Astrocyte (in vitro differentiated cells and primary cell): Measurements from ENCODE around the gene CCT8. TPM values are rescaled to one million over a fixed set of nuclear protein-coding genes. Genes with fewer than 3 reads are reported as not detected.
A peak's percentile ranks its signal among the peaks of the same experiment; 100 is the strongest.

Experiments used
- DNase-seq: peaks from one replicate; pipeline ENCODE4 v3.0.0-alpha.2; 2010; ENCODE audit warnings: low read depth
- FAIRE-seq: peaks from 2 replicates; lab custom pipeline; 2011; peaks lifted over from hg19 to GRCh38; lab: Jason Lieb, UNC
- H2AFZ ChIP-seq: 2 replicates; pipeline ENCODE4 v1.6.0; 2012; ENCODE audit warnings: low read depth, low read length, inconsistent platforms
- H3K27ac ChIP-seq: 2 replicates; pipeline ENCODE4 v1.5.1; 2011; ENCODE audit warnings: low read depth, low read length, inconsistent platforms
- H3K27me3 ChIP-seq: 2 replicates; pipeline ENCODE4 v1.6.0; 2011; ENCODE audit warnings: low read length, inconsistent platforms; ENCODE audit not compliant: insufficient read depth
- H3K36me3 ChIP-seq: 2 replicates; pipeline ENCODE4 v1.5.1; 2011; ENCODE audit warnings: low read length, inconsistent platforms; ENCODE audit not compliant: insufficient read depth
- H3K4me1 ChIP-seq: 2 replicates; pipeline ENCODE4 v1.5.1; 2011; ENCODE audit warnings: low read length, inconsistent platforms; ENCODE audit not compliant: insufficient read depth
- H3K4me2 ChIP-seq: 2 replicates; pipeline ENCODE4 v1.6.0; 2012; ENCODE audit warnings: low read length, inconsistent platforms
- H3K4me3 ChIP-seq: 2 replicates; pipeline ENCODE4 v1.5.1; 2011; ENCODE audit warnings: low read depth, mild to moderate bottlenecking, low read length, inconsistent platforms; ENCODE audit not compliant: insufficient read depth
- H3K79me2 ChIP-seq: 2 replicates; pipeline ENCODE4 v1.6.0; 2012; ENCODE audit warnings: mild to moderate bottlenecking, low read length, inconsistent platforms; ENCODE audit not compliant: insufficient read depth
- H3K9ac ChIP-seq: 2 replicates; pipeline ENCODE4 v1.6.0; 2012; ENCODE audit warnings: mild to moderate bottlenecking, low read length, inconsistent platforms
- H3K9me3 ChIP-seq: 2 replicates; pipeline ENCODE4 v1.5.1; 2012; ENCODE audit warnings: low read depth, mild to moderate bottlenecking, low read length, inconsistent platforms; ENCODE audit not compliant: insufficient read depth
- H4K20me1 ChIP-seq: 2 replicates; pipeline ENCODE4 v1.6.0; 2012; ENCODE audit warnings: low read length, inconsistent platforms; ENCODE audit not compliant: insufficient read depth
- H3K27ac Mint-ChIP-seq: one replicate; pipeline ENCODE4 v1.8.0; 2021; ENCODE audit warnings: mild to moderate bottlenecking, mixed read lengths; ENCODE audit not compliant: unreplicated experiment
- H3K27me3 Mint-ChIP-seq: one replicate; pipeline ENCODE4 v1.8.0; 2021; ENCODE audit warnings: low read depth, mixed read lengths; ENCODE audit not compliant: unreplicated experiment
- H3K36me3 Mint-ChIP-seq: one replicate; pipeline ENCODE4 v1.8.0; 2021; ENCODE audit warnings: low read depth, mixed read lengths; ENCODE audit not compliant: unreplicated experiment
- H3K4me1 Mint-ChIP-seq: one replicate; pipeline ENCODE4 v1.8.0; 2021; ENCODE audit warnings: low read depth, mixed read lengths; ENCODE audit not compliant: unreplicated experiment
- H3K4me3 Mint-ChIP-seq: one replicate; pipeline ENCODE4 v1.8.0; 2021; ENCODE audit warnings: mild to moderate bottlenecking, moderate library complexity, mixed read lengths; ENCODE audit not compliant: unreplicated experiment
- H3K9me3 Mint-ChIP-seq: one replicate; pipeline ENCODE4 v1.8.0; 2021; ENCODE audit warnings: mild to moderate bottlenecking, mixed read lengths; ENCODE audit not compliant: unreplicated experiment
- CTCF ChIP-seq: IDR thresholded peaks from 2 replicates; pipeline ENCODE4 v1.5.1; 2011; ENCODE audit warnings: low read depth, mild to moderate bottlenecking, inconsistent platforms, low read length, moderate library complexity; ENCODE audit not compliant: insufficient read depth
- EZH2 ChIP-seq: IDR thresholded peaks from 2 replicates; pipeline ENCODE4 v1.6.1; 2012; ENCODE audit warnings: mild to moderate bottlenecking, low read length, inconsistent platforms; ENCODE audit not compliant: insufficient read depth
- total RNA-seq: library from RNA; stranded (reverse); gene quantifications from 2 replicates; pipeline ENCODE4 v1.2.1, GENCODE V29; 2021

CCT8 gene
- total RNA-seq, 1 donor from 2014 or later, result 198 TPM

GRCh38 chr21:29092102-29092959, 18.9 kb upstream of the CCT8 start:
- Histone ChIP-seq H3K27ac (peak overlapping the region; percentile 74), H3K4me2 (peak overlapping the region; percentile 43), H3K4me3 (no peak overlapping the region), H3K27me3 (no peaks in the 10 kb centered on the region), H3K9me3 (no peaks in the 10 kb centered on the region), H4K20me1 (no peaks in the 10 kb centered on the region), H2AFZ (peak overlapping the region; percentile 26), H3K4me1 (peaks cover 20% of the 10 kb centered on the region), H3K36me3 (no peaks in the 10 kb centered on the region), H3K79me2 (no peaks in the 10 kb centered on the region), H3K9ac (peak overlapping the region; percentile 47)
- Mint-ChIP-seq H3K4me3 (no peak overlapping the region), H3K36me3 (no peaks in the 10 kb centered on the region), H3K27ac (peak overlapping the region; percentile 53), H3K9me3 (no peaks in the 10 kb centered on the region), H3K4me1 (peaks cover 27% of the 10 kb centered on the region), H3K27me3 (no peaks in the 10 kb centered on the region)
- FAIRE-seq, result no peak
- peak; percentile 26 for TF ChIP-seq CTCF
- TF ChIP-seq EZH2, result no peak
- DNase-seq, result peak; percentile 61

- H4K20me1 ChIP-seq, result no peaks in the 10 kb centered on the region
- H3K9ac ChIP-seq, result peak overlapping the region; percentile 37
- H3K27ac ChIP-seq, result peak overlapping the region; percentile 74
- Mint-ChIP-seq H3K9me3 (no peaks in the 10 kb centered on the region), H3K27me3 (no peaks in the 10 kb centered on the region), H3K4me1 (peaks cover 27% of the 10 kb centered on the region), H3K4me3 (no peak overlapping the region), H3K36me3 (no peaks in the 10 kb centered on the region), H3K27ac (peak overlapping the region; percentile 77)
- H3K4me1 ChIP-seq, result peaks cover 20% of the 10 kb centered on the region
- TF ChIP-seq CTCF (no peak), EZH2 (no peak)
- no peaks in the 10 kb centered on the region for H3K79me2 ChIP-seq
- no peaks in the 10 kb centered on the region for H3K36me3 ChIP-seq
- H3K4me2 ChIP-seq, result peak overlapping the region; percentile 27
- FAIRE-seq, result peak; percentile 9
- no peak overlapping the region for H3K4me3 ChIP-seq
- H2AFZ ChIP-seq, result no peak overlapping the region
- peak; percentile 76 for DNase-seq
- no peaks in the 10 kb centered on the region for H3K9me3 ChIP-seq
- no peaks in the 10 kb centered on the region for H3K27me3 ChIP-seq
Measured at GRCh38 chr21:29091033-29091432, 17.6 kb upstream of the CCT8 start.
